LNCAP (cell line): ENCODE data around the gene SLC44A4.

Source experiments
- TF ChIP-seq, protein P1 (sequence below): fragments of 450-650 bp; IDR thresholded peaks from 2 replicates; pipeline ENCODE4 v1.5.1; 2017; ENCODE audit warnings: mild to moderate bottlenecking

SLC44A4 gene

DNA sequence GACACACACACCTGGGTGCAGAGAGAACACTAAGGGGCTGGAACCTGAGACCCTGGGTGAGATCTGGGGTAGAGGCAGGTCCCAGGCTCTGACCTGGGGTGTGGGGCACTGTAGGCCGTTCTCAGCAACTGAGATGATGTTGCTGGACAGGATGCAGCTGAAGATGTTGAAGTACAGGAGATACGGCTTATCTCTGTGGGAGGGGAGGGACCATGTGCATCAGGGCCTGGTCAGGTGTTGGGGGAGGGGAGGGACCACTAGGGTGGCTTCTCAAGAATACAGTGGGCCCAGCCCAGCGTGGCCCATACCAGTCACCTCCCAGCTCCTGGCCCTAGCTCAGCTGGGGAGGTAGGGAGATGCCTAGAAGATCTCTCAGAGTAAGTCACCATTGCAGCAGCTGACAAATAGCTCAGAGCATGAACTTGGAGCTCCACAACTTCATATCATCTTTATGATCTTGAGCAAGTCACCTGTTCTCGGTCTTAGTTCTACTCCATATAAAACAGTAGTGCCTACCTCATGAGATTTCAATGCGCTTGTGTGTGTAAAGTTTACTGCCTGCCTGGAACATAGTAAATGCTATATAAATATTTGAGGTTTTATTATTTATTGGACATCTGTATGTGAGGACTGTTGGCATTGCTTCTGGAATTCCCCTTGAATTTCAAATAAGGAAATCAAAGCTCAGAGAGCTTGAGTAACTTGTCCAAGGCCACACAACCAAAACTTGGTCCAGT lies 3.8 kb downstream of the SLC44A4 start:
- TF ChIP-seq, protein P1, sequence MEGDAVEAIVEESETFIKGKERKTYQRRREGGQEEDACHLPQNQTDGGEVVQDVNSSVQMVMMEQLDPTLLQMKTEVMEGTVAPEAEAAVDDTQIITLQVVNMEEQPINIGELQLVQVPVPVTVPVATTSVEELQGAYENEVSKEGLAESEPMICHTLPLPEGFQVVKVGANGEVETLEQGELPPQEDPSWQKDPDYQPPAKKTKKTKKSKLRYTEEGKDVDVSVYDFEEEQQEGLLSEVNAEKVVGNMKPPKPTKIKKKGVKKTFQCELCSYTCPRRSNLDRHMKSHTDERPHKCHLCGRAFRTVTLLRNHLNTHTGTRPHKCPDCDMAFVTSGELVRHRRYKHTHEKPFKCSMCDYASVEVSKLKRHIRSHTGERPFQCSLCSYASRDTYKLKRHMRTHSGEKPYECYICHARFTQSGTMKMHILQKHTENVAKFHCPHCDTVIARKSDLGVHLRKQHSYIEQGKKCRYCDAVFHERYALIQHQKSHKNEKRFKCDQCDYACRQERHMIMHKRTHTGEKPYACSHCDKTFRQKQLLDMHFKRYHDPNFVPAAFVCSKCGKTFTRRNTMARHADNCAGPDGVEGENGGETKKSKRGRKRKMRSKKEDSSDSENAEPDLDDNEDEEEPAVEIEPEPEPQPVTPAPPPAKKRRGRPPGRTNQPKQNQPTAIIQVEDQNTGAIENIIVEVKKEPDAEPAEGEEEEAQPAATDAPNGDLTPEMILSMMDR, result no peak

DNA sequence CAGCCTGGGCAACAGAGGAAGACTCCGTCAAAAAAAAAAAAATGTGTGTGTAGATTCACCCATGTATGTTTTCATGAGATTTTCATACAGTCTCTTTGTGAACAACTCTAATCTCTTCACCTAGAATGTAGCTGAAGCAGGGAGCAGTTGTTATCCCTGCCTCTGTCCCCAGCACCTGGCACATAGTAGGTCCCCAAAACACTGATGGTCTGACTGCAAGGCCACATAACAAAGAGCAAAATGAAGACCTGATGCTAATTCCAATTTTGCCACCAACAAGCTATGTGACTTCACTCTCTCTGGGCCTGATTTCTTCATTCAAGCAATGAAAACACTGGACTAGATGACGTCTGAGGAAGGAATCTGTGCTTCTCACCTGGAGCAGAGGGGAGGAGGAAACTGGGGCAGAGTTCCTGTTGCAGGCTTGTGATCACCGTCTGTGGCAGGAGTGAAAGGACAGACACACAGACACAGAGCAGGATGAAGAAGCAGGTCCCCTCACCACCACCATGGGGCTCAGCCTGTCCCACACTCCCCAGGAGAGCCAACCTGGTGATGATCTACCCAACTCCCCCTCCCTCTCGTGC lies 4.6 kb downstream of the SLC44A4 start:
- TF ChIP-seq, protein P1, result no peak

DNA sequence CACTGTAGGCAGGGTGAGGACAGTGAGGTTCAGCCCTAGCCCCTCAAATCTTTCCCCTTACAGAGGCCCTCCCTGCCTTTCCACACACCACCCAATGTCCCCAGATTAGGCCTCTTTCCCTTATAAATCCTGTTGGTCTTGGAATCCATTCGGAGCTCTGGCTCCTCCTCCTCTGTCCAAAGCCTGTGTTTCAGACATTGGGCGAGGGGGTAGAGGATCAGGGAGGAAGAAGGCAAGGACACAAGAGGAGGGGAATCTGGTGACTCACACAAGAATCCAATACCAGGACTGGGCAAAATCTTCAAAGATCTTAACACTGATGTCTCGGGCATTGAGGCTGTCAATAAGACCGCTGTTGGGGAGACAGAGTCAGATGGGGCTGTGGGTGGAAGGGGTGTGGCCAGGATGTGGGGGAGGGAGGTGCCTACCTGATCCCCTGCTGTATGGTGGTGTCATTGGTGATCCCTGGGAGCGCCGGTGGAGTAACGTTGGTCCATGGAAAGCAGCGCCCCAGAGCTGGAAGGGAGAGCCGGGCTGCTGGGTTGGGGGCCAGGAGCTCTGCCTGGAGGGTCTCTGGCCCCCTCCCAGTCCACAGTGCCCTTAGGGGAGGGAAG lies 7.6 kb downstream of the SLC44A4 start:
- TF ChIP-seq, protein P1, result no peak

DNA sequence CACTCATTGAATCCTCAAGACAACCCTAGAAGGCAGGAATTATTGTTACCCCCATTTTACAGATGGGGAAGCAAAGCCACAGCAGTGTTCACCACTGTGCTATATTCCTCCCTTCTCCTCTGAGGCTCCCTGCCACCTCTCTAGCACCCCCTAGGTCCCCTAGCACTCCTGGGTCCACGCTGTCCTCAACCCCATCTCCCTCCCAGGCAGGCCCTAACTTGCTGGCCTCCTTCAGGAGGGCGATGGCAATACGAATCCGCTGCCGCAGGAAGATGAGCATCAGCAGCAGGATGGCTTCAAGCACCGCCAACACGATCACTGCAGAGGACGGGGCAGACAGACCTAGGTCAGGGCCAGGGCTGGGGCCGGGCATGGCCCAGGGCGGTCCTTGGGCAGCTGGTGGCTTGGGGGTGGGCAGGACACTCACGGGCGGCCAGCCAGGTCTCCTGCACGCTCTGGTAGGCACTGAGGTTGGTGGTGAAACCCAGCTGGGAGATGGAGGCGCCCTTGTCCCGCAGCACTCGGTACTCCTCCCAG lies 8.3 kb downstream of the SLC44A4 start:
- TF ChIP-seq, protein P1, result no peak

DNA sequence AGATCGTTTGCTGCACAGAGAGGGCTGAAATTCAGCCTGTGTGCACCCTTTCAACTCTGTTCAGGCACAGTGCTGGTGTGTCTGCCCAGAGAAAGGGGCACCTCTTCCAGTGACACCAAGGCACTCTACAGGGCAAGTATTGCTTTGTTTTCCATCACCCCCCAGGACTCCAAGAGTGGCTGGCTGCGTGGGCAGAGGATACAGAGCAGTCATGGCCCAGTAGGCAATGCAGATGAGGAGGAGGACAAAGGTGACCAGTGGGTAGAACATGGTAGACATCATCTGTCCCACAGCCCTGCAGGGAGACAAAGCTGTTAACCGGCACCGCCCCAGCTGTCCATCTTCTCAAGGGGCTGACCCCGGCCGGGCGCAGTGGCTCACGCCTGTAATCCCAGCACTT lies 9.5 kb downstream of the SLC44A4 start:
- TF ChIP-seq, protein P1, result no peak

DNA sequence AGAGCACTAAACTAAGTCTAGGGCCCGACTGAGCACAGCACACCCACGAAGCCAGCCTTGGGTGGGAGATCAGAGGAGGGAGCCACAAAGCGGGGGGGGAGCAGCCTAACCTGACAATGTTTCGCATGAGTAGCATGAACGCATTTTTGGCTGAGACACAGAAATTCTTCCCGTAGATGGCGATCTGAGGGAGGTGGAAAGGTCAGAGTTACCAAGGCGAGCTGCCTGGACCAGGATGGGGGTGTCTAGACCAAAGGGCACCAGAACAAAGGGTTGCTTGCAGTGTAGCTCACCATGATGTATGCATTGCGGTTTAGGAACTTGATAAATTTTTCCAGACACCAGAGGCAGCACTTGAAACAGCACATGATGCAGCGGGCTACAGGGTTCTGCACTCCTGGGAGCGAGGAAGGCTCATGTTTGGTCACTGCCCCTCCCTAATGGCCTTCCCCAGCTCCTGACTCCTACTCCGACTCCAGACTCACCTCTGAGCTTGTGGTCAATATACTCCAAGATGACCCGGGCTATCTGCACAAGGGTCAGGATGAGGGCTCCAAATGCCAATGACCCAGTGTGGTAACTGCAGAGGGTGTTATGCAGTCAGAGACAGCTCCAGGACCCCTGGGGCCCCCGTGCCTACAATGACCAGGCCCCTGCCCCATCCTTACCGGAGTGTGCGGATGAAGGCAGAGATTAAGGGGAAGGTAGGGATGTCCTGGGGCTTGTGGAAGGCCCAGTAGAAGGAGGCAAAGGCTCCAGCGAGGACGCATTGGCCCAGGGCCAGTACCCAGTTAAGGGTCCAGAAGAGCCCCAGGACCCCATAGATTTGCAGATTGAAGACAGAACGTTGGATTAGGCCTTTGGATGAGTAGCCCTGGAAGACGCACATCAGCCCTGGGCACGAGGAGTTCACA lies 13.3 kb downstream of the SLC44A4 start:
- TF ChIP-seq, protein P1, result no peak

DNA sequence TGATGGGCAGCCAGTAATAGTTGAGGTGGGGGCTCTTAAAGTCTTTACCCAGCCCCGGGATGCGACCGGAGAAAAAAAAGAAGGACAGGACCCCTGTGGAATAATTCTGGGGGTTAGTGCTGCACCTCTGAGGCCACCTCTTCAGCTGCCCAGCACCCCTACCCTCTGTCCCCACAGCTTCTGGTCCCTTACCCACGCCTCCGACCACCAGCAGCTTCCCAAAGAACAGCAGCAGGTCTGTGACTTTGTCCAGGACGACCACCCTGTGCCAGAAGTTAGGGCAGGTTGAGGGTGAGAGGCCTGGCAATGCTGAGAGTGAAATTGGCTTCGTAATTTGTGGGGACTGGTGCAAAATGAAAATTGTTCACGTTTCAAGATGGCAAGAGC lies 14.0 kb downstream of the SLC44A4 start:
- TF ChIP-seq, protein P1, result no peak
